Spleen (tissue), 11 donors: ENCODE measurements around the gene KRT79. TPM values are rescaled to one million over a fixed set of nuclear protein-coding genes. Genes with fewer than 3 reads are reported as not detected.

Experiments used
- DNase-seq: peaks from one replicate; pipeline ENCODE4 v3.0.0-alpha.2; 2020
- H3K27ac ChIP-seq, 8 donors: fragments of 200-600 bp; sonication (generic) in 7 of 8; 1 replicate in 4 of 8; 2 replicates in 4 of 8; pipeline versions ENCODE4 v1.5.0 to v1.8.0; 2016 to 2021; ENCODE audit warnings: inconsistent platforms in 4 of 8, mild to moderate bottlenecking in 4 of 8, moderate library complexity in 1 of 8
- H3K27me3 ChIP-seq, 7 donors: fragments of 200-600 bp; sonication (generic) in 6 of 7; replicated peaks in 1 of 7; 1 replicate in 4 of 7; 2 replicates in 3 of 7; pipeline versions ENCODE4 v1.5.0 to v1.8.0; 2016 to 2021; ENCODE audit warnings: inconsistent platforms in 3 of 7, mild to moderate bottlenecking in 1 of 7
- H3K36me3 ChIP-seq, 6 donors: fragments of 200-600 bp; sonication (generic) in 5 of 6; 1 replicate in 4 of 6; 2 replicates in 2 of 6; pipeline versions ENCODE4 v1.5.0 to v1.8.0; 2016 to 2021; ENCODE audit warnings: inconsistent platforms in 2 of 6
- H3K4me1 ChIP-seq, 6 donors: fragments of 200-600 bp; sonication (generic) in 5 of 6; 1 replicate in 3 of 6; 2 replicates in 3 of 6; pipeline versions ENCODE4 v1.5.0 to v1.8.0; 2016 to 2021; ENCODE audit warnings: inconsistent platforms in 3 of 6
- H3K4me3 ChIP-seq, 8 donors: fragments of 200-600 bp; sonication (generic) in 7 of 8; 1 replicate in 4 of 8; 2 replicates in 4 of 8; pipeline versions ENCODE4 v1.5.0 to v1.8.0; 2016 to 2021; ENCODE audit warnings: inconsistent platforms in 4 of 8, mild to moderate bottlenecking in 4 of 8, moderate library complexity in 2 of 8
- H3K9me3 ChIP-seq, 8 donors: fragments of 200-600 bp; sonication (generic) in 7 of 8; 1 replicate in 4 of 8; 2 replicates in 4 of 8; pipeline versions ENCODE4 v1.5.0 to v1.8.0; 2016 to 2021; ENCODE audit warnings: inconsistent platforms in 4 of 8
- CTCF ChIP-seq, 11 experiments: fragments of 200-600 bp in 7 of 11; fragments of 450-650 bp in 4 of 11; sonication (generic) in 4 of 11; IDR thresholded peaks in 8 of 11; conservative IDR thresholded peaks in 3 of 11; 1 replicate in 7 of 11; 2 replicates in 4 of 11; pipeline versions ENCODE4 v1.4.0 to v1.8.0; 2016 to 2021; ENCODE audit warnings: antibody characterized with exemption in 11 of 11, inconsistent platforms in 4 of 11, mild to moderate bottlenecking in 1 of 11
- POLR2A ChIP-seq, 3 donors: fragments of 450-650 bp; IDR thresholded peaks; one replicate each; pipeline ENCODE4 v1.5.1; 2017; ENCODE audit warnings: antibody characterized with exemption in 3 of 3, mild to moderate bottlenecking in 1 of 3
- POLR2AphosphoS5 ChIP-seq, 3 donors: sonication (generic); formaldehyde crosslinking; IDR thresholded peaks; one replicate each; pipeline ENCODE4 v1.5.1; 2017; ENCODE audit warnings: antibody characterized with exemption in 3 of 3
- WGBS, 5 donors: extraction: QIAGEN DNeasy Blood & Tissue Kit in 3 of 5; methylation state at CpG; one replicate each; pipeline versions ENCODE4 v1.1.5 to v1.1.7; 2013 to 2018; 5-methylcytosine and 5-hydroxymethylcytosine counted together
- intact Hi-C: fragments of 100-400 bp; cut with DNase I; formaldehyde crosslinking; loops from one replicate; pipeline ENCODE4 v1.15.0; 2023; ENCODE audit warnings: low total_unique reads
- polyA plus RNA-seq, 3 donors: library from polyadenylated mRNA; stranded (reverse); fragments of 200-250 nt; gene quantifications; one replicate each; pipeline ENCODE4 v1.2.1, GENCODE V29; 2013
- total RNA-seq, 7 donors: library from RNA; depleted of rRNA in 3 of 7; stranded (reverse); fragments of >200 nt in 3 of 7; fragmentation: NEBNext Ultra II Directional in 4 of 7; extraction: Animal tissue kit (Norgen Biotek cat#: 25700) in 4 of 7; gene quantifications; one replicate each; pipeline versions ENCODE4 v1.1.0 to v1.2.1, GENCODE V29; 2016 to 2021
- donor health status: healthy with polysubstance abuse.
- donor health status: DM: no; HTN: no; CAD: no; lungs with moderate emphysema.
- donor health status: DM: no; HTN: no; CAD: no.
- donor health status: Bipolar disorder and iron deficiency.
- donor health status: healthy.
- donor health status: DM: no; HTN: no; CAD: no.
- donor health status: DM: yes; HTN: yes; CAD: no.

KRT79 gene
- total and polyA plus RNA-seq, 10 donors, result 0.15 to 0.37 (median 0.19) TPM; not detected in 7

GRCh38 chr12:52827499-52828090, 6.5 kb downstream of the KRT79 start:
- H3K27me3 ChIP-seq, result no peaks in the 10 kb centered on the region
- no peaks in the 10 kb centered on the region for H3K36me3 ChIP-seq
- 67 to 85% (median 81%) methylated on average over 6 of the region's 6 CpGs for WGBS, 5 donors
- peak overlapping the region in 6 of 8 donors; percentile 1 to 44 (median 32) for H3K27ac ChIP-seq
- TF ChIP-seq CTCF (IDR thresholded peaks at IDR 0.05 in 8 of 11, conservative IDR thresholded peaks at IDR 0.05 in 3 of 11), result no peak
- no peak for TF ChIP-seq POLR2A (IDR thresholded peaks at IDR 0.05)
- no peak for TF ChIP-seq POLR2AphosphoS5 (IDR thresholded peaks at IDR 0.05)
- no peak overlapping the region for H3K4me3 ChIP-seq
- no peaks in the 10 kb centered on the region for H3K4me1 ChIP-seq
- DNase-seq, result no peak
- H3K9me3 ChIP-seq, result no peaks in the 10 kb centered on the region
- intact Hi-C loops, result no loop called here

GRCh38 chr12:52826611-52827498, 7.3 kb downstream of the KRT79 start:
- no peak overlapping the region for H3K4me3 ChIP-seq
- H3K36me3 ChIP-seq, result no peaks in the 10 kb centered on the region
- 88 to 95% (median 90%) methylated on average over 11 of the region's 11 CpGs for WGBS, 5 donors
- H3K4me1 ChIP-seq, result peaks cover 0 to 5% (median under 1%) of the 10 kb centered on the region in 6 donors
- no peaks in the 10 kb centered on the region for H3K9me3 ChIP-seq
- no peak for DNase-seq
- no peak for TF ChIP-seq POLR2A (IDR thresholded peaks at IDR 0.05)
- TF ChIP-seq POLR2AphosphoS5 (IDR thresholded peaks at IDR 0.05), result no peak
- no peak for TF ChIP-seq CTCF (IDR thresholded peaks at IDR 0.05 in 8 of 11, conservative IDR thresholded peaks at IDR 0.05 in 3 of 11)
- H3K27ac ChIP-seq, result peak overlapping the region in 1 of 8 donors; percentile 44
- intact Hi-C loops, result no loop called here
- peaks cover 0 to 7% (median 0%) of the 10 kb centered on the region in 7 donors for H3K27me3 ChIP-seq

- no peaks in the 10 kb centered on the region for H3K9me3 ChIP-seq
- H3K4me3 ChIP-seq, result no peak overlapping the region
- no peak overlapping the region for H3K27ac ChIP-seq
- intact Hi-C loops, result no loop called here
- H3K36me3 ChIP-seq, result no peaks in the 10 kb centered on the region
- no peak for TF ChIP-seq POLR2AphosphoS5 (IDR thresholded peaks at IDR 0.05)
- WGBS, 5 donors, result 64 to 90% (median 79%) methylated on average over 4 of the region's 4 CpGs
- DNase-seq, result peak; percentile 6
- peaks cover 0 to 11% (median 0%) of the 10 kb centered on the region in 7 donors for H3K27me3 ChIP-seq
- peaks cover 0 to 8% (median 1%) of the 10 kb centered on the region in 6 donors for H3K4me1 ChIP-seq
These were observed 8.2 kb downstream of the KRT79 start for GRCh38 chr12:52825961-52826360.

- TF ChIP-seq CTCF (IDR thresholded peaks at IDR 0.05 in 8 of 11, conservative IDR thresholded peaks at IDR 0.05 in 3 of 11) (no peak), POLR2AphosphoS5 (IDR thresholded peaks at IDR 0.05) (no peak), POLR2A (IDR thresholded peaks at IDR 0.05) (no peak)
- H3K4me3 ChIP-seq, result no peak overlapping the region
- WGBS, 5 donors, result 76 to 87% (median 82%) methylated on average over 5 of the region's 5 CpGs
- H3K4me1 ChIP-seq, result peaks cover 0 to 8% (median 1%) of the 10 kb centered on the region in 6 donors
- H3K9me3 ChIP-seq, result no peaks in the 10 kb centered on the region
- no peaks in the 10 kb centered on the region for H3K36me3 ChIP-seq
- intact Hi-C loops, result no loop called here
- H3K27ac ChIP-seq, result no peak overlapping the region
- H3K27me3 ChIP-seq, result peaks cover 0 to 11% (median 0%) of the 10 kb centered on the region in 7 donors
- peak; percentile 18 for DNase-seq
These were observed 9.2 kb downstream of the KRT79 start for GRCh38 chr12:52824741-52825410.
